Measurements from ENCODE around the gene PTPRQ.
"Not testable (repeated sequence)": the region's sequence is repeated elsewhere in the genome, so short reads cannot be mapped to it uniquely, and the experiment has no call there.

The PTPRQ gene, protein sequence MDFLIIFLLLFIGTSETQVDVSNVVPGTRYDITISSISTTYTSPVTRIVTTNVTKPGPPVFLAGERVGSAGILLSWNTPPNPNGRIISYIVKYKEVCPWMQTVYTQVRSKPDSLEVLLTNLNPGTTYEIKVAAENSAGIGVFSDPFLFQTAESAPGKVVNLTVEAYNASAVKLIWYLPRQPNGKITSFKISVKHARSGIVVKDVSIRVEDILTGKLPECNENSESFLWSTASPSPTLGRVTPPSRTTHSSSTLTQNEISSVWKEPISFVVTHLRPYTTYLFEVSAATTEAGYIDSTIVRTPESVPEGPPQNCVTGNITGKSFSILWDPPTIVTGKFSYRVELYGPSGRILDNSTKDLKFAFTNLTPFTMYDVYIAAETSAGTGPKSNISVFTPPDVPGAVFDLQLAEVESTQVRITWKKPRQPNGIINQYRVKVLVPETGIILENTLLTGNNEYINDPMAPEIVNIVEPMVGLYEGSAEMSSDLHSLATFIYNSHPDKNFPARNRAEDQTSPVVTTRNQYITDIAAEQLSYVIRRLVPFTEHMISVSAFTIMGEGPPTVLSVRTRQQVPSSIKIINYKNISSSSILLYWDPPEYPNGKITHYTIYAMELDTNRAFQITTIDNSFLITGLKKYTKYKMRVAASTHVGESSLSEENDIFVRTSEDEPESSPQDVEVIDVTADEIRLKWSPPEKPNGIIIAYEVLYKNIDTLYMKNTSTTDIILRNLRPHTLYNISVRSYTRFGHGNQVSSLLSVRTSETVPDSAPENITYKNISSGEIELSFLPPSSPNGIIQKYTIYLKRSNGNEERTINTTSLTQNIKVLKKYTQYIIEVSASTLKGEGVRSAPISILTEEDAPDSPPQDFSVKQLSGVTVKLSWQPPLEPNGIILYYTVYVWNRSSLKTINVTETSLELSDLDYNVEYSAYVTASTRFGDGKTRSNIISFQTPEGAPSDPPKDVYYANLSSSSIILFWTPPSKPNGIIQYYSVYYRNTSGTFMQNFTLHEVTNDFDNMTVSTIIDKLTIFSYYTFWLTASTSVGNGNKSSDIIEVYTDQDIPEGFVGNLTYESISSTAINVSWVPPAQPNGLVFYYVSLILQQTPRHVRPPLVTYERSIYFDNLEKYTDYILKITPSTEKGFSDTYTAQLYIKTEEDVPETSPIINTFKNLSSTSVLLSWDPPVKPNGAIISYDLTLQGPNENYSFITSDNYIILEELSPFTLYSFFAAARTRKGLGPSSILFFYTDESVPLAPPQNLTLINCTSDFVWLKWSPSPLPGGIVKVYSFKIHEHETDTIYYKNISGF (N-terminal part only)
- 0 to 8.6 (median 0) reads per million in 17 experiments for total RNA-seq

DNA sequence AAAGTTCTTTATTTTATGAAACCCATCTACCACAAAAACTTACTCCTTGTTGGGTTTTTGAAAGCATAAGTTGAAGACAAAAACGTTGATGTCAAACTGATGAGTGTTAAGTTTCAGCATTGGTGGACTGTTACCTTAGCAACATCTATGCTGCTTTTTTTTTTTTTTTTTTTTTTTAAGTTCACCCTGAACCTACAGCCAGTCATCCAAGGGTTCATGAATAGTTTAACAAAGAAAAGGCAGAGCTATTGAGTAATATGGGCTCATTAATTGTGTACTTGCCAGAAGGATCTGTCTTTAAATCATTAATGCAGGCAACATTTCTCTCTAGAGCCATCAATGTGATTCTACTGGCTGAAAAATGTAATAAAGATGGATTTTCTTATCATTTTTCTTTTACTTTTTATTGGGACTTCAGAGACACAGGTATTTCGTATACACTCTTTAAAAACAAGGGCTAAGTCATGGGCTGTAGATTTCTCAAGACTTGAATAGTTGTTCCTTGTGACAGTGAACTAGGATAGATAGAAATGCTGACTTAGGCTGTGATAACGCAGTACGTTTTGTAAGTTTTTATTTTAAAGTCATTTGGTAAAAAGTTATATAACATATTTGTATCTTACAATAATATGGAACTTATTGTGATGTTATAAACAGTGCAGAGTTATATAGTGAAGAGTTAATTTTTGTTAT lies at the start of gene PTPRQ:
TSS of gene PTPRQ (plus strand) at position 262 of the 693 bp plus-strand sequence. CDS start at position 373, 111 bp downstream.
- DNase-seq: no peak

DNA sequence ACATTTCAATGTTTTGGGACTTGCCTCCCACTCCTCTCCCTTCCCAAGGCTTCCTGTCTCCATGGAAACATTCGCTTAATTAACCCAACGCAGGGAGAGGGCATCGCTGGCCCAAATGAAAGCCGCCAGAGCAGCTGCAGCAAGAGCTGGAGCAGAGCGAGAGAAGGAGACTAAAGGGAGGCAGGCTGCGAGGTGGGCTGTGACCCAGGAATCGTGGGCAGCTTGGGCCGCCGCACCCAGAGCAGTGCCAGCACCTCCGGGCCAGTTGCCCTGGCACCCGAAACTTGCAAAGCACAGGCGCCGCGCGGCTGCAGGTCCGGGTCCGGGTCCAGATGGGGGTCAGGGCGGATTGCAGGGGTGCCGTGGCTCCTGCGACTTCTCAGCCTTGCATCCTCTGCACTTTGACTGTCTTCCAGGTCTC lies 43.5 kb upstream of the PTPRQ start:
- no peak for DNase-seq

DNA sequence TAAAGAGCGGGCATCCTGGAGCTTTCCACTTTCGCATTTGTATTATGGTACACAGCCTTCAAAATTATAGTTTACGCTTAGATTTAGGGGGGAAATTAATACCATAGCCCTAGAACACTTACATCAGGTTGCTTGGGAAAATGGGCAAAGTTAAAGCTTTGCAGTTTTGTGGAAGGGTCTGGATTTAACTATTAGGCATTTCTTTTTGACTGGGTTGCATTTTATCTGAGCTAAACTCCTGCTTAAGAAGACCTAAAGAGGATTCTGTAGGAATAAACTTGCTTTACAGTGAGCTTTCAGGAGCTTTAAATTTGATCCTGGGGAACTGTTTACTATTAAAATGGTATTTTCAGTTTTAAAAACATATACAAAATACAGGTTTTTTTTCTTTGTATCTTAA lies 42.8 kb upstream of the PTPRQ start:
- DNase-seq: no peak

DNA sequence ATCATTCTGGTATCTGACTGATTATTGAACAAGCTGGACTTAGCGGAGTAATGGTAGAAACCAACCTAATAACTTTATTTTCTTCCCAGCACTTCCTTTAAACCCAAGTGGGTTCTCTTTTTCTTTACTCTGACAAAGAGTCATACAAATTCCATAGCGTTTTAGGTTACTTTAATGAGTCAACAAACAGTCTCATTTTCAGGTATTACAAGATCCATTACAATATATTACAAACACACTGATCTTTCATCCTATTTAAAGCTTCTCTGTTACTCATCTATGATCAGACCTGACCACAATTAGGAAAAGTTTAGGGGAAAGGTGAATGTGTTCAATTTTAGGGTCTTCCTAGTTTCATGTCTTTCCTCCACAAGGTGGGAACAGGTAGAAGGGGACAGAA lies 39.4 kb upstream of the PTPRQ start:
- DNase-seq: no peak

DNA sequence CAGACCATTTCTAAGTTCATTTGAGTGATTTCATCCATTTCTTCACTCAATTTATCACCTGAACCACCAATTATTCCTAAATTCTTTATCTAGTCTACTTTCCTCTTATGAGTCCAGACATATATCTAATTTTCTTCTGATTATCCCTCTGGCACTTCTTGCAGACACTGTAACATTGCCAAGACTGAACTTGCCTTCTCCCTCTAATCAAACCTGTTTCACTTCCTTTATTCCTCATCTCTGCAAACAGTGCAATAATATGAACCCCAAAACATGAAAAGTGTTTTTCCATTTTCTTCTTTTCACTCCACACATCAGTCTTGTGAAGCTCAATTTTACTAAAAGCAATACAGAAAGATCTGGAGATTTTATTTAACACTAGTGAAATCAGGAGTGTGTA lies 37.8 kb upstream of the PTPRQ start:
- no peak for DNase-seq

DNA sequence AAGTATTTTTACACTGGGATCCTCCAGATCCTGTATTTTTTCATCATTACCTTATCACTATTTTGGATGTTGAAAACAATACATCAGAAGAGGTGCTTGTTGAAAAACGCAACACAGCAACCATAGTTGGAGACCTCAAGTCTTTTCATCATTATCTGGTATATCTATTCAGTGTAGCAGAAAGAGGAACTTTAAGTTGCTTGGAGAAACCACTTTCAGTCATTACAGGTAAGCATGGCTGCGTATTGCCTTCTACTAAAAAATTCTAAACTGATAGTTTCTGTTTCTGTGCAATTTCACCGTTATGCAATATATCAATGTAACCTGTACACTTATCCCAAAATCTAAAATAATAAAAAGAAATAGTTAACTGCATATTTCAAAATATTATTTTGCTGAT lies 32.2 kb upstream of the PTPRQ start:
- DNase-seq: no peak

DNA sequence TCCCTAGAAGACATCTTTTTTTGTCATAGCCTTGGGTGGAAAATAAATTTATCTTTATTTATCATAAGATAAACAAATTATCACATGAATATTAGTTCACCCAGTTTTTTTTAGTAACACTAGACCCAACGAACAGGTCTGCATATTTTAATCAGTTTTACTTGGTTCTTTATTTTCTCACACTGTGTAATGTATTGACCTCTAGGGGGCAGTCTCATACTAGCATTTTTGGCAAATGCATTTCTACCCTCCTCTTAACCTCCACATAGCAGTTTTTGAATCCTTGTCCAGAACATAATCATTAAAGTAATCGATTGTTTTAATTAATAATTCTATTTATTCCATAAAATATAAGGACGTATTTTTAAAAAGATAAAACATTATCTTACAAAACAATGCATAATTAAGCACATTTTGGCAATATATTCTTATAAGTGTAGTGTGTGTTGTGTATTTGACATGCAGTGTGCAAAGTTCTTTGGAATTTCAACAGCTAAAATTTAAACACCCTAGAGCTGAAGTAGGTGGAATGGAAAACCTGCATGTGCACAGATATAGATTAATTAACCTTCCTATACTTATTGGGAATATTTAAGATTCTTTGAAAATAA lies 31.6 kb upstream of the PTPRQ start:
- peak; percentile 33 to 82 (median 54) for DNase-seq

DNA sequence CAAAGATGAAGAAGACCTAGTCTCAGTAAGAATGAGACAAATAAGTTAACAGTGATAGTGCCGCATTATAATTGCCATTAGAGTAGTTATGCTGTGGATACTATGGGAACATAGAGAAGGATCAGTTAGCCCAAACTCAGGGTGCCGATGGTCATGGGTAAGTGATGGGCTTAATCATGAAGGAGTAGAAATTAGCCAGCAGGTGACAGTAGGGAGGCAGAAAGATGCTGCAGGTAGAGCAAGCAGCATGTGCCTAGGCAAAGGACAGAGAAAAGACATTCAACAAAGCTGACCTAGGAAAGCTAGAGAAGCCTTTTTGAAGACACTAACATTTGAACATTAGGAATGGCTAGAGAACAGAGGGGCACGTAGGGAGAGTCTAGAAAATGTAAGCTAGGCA lies 30.6 kb upstream of the PTPRQ start:
- no peak for DNase-seq

DNA sequence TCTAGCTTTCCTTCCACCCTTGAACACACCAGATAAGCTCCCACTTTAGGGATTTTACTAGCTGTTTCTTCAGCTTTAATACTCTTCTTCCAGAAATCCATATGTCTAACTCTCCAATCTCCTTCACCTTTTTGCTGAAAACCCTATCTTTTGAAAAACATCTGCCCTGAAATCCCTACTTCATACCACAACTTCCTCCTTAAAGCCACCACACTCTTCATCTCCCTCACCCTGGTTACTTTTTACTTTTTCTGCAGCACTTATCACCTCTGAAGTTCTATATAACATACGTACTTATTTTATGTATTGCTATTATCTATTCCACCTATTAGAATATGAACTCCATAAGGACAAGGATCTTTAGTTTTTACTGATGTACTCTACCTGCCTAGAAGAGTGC lies 28.6 kb upstream of the PTPRQ start:
- no peak for DNase-seq

DNA sequence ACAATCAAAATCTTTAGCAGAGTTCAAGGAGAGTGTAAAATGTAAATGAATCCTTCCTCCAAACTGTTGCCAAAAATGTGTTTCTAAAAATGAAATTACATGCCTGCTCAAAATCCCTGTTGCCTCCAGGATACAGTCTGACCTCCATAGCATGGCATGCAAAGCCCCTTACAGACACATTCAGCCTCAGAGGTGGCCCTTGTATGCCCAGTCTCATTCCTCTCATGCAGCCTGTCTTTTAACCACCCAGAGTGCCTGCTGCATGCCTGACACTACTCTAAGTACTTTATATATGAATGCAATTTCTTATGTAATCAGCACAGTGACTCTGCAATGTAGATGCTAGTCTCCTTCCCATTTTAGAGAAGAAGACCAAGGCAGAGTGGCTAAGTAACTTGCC lies 24.4 kb upstream of the PTPRQ start:
- peak in 2 of 4 experiments; percentile 1 to 5 for DNase-seq

DNA sequence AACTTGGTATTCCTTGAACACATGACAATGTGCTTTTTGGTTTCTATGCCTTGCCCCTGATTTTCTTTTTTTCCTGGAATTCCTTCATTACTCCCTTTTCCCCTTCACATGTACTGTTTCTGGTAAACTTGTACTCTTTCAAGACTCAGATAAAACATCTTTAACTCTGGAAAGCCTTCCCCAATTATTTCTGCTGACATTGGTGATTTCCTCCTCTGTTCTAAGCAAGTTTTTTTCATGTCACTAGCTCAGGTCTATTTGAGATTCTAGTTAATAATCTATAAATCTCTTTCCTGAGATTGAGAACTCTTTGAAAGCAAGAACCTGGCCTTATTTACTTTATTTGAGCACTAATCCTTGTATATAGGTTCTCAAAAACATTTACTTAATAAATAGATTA lies 24.0 kb upstream of the PTPRQ start:
- no peak for DNase-seq

DNA sequence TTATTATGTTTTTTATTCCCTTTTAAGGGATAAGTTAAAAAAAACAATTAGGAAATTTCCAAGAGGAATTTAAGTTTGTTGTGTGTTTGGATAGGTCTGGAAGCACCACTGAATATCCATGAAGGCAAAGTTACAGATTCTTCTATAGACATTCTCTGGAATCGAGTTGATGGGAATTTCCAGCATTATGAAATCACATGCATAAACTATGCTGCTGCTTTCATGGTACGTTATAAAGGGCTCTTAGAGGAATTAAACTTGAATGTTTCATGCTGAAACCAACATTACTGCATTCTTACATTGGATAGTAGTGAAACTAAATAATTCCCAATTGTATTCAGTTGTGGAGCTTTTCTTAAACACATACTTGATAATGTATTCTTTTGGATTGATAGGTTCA lies 21.5 kb upstream of the PTPRQ start:
- no peak for DNase-seq

DNA sequence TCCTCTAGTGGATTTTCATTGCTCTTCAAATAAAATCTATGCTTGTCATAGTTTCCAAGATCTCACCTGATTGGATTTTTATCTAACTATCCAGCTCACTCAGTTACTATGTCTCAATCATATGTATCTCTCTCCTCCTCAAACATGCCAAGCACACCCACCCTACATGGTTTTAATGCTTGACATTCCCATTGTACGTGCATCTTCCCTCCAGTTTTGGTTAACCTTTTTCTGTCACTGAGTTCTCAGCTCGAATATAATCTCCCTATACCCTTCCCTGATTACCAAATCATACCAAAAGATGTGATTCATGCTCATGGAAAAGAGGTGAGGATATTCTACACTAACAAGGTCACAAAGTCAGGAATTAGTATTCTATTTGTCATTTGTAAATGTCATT lies 12.0 kb upstream of the PTPRQ start:
- no peak for DNase-seq

DNA sequence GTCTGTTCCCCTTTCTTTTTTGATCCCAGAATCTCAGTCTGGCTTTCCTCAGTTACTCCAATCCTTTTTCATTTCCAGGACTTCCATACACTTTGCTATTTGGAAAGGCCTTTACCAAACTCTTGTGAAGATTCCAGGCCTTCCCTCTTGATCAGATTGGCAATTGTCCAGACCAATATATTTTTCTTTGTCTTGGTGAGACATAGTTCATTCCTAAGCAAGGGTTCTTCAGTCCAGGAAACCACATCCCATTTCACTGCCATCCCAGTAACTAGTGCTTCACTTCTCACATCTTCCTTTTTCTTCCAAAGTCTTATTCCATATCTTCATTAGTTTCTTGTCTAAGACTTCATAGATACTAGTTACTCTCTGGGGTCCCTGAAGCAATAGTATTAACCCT lies 2.1 kb upstream of the PTPRQ start:
- no peak for DNase-seq

DNA sequence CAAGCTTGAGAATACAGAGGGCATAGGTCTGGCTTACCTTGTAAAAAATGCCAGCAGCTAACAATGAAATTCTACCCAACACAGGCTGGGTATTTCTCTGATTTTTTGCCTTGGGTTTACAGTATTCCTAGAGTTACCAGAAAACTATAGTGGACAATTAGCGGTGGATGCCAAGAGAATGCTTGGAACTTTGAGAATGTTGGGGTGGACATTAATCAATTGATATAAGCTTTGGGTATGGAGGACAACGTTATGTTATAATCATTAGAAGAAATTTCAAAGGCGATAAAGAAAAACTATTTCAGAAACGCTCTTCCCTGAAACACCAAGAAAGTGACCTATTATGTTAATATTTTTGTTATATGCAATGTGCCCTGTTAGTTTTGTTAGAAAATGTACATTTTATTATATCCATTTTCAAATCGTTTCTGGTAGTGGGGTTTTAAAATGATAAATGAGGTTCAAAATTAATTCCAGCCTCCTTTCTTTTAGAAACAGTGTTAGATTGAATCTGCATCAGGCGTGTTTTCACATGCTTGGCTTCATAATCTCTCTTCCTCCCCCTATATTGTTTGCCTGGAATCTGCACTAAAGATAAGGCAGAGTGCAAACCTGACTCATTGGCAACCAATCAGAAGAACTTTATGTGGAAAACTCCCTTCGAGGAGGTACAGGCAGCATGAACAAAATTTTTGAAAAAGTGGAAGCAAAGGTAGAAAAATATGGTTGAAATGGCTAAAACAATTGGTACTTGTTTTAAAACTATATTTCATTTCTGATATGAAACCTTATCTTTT lies 1.4 kb upstream of the PTPRQ start:
- no peak for DNase-seq

DNA sequence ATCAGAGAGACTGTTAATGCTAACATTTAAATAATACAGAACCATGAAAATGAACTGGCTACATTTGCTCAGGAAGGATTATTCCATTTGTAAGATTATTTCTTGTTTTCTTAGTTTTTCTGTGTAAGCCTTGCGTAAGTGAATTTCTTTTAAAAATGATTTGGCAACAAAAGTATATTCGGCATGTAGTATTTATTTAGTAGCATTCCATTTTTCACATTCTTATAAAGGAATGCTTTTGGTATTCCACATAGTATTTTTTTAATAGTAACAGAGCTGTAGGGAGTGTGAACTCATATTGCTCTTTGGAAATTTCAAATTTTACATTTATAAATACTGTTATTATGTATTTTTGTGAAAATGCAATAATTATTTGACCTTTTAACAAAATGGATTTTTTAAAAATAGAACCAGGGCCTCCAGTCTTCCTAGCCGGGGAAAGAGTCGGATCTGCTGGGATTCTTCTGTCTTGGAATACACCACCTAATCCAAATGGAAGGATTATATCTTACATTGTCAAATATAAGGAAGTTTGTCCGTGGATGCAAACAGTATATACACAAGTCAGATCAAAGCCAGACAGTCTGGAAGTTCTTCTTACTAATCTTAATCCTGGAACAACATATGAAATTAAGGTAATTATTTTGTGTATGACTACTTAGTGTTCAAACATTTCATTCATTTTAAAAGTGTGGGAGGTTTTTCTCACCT lies 1.2 kb downstream of the PTPRQ start:
- DNase-seq: no peak

DNA sequence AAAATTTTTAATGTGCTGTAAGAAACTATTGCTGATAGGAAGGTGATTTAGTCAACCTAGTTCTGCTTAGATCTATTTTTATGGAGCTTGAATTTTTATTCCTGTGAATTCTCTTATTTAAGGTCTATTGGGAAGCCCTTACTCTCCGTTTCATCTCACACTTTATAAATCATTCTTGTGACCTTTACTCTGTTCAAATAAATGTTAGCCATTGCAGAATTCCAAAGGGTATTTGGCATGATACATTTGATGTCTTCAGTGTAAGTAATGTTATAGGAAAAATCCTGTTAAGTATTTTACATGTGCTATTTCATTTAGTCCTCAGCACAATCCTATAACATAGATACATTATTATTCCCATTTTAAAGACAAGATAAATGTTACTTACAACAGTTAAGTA lies 12.5 kb downstream of the PTPRQ start:
- no peak for DNase-seq

DNA sequence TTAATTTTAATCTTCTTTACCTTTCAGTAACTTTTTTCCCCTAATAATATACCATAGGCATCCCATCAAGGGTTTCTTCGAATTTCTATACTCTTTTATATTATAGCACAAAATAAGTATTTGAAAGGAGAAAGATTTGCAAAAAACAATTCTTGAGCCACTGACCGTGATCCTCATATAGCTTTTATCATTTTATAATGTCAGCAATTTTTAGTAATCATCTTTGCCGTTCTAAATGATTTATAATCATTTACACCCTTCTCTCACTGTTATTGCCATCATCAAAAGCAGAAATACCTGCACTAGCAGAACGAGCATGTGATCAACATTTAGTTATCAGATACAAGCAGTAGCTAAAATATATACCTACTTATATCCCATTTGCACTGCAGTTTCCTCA lies 16.9 kb downstream of the PTPRQ start:
- DNase-seq: no peak

DNA sequence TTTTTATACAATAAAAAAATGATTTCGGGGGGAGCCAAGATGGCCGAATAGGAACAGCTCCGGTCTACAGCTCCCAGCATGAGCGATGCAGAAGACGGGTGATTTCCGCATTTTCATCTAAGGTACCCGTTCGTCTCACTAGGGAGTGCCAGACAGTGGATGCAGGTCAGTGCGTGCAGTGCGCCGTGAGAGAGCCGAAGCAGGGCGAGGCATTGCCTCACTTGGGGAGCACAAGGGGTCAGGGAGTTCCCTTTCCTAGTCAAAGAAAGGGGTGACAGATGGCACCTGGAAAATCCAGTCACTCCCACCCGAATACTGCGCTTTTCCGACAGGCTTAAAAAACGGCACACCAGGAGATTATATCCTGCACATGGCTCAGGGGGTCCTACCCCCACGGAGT lies 17.8 kb downstream of the PTPRQ start:
- not testable (repeated sequence) for DNase-seq

DNA sequence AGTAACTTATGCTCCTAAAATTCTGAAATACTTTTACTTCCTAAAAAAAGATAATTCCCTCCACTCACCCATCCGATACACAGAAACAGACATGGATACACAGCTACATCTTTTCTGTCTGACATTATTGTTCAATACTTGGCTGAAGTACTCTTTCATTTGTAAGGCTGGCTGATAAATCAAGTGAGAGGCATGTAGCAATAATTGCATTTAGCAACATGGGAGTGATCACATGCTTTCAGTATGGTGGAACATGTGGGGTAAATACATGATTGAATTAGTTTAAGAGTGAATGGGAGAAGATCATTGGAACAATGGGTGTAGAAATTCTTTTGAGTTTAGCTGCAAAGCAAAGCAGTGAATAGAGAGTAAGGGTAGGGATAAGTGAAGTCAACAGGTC lies 25.6 kb downstream of the PTPRQ start:
- no peak for DNase-seq

Data from suppressor macrophage (primary cell).